A549 treated with DMSO at 1 μM for 4 hours (cell line): ENCODE results near the gene DAZL. TPM values are rescaled to one million over a fixed set of nuclear protein-coding genes. Genes with fewer than 3 reads are reported as not detected.

ENCODE experiments used
- total RNA-seq: library from RNA; stranded (reverse); fragments of 200-300 nt; extraction: Qiagen RNA extraction; gene quantifications from 5 replicates; pipeline ENCODE4 v1.2.3, GENCODE V29; 2022; ENCODE audit warnings: low read depth

The DAZL gene
- total RNA-seq = not detected in 5 replicates

GRCh38 chr3:16604887-16605602, at the start of gene DAZL:
Gene DAZL (minus strand): TSS chr3:16605423. CDS start chr3:16605205, 218 bp downstream.

Other genes with a start within 250 kb of the DAZL start
- gene RFTN1, start 91.7 kb downstream of the DAZL start, total RNA-seq = 3.2 to 4.4 TPM (median 3.5 TPM) in 5 replicates